SK-N-SH treated with all-trans-retinoic acid at 6 μM for 48 hours (cell line): ENCODE measurements around the gene ACR.
"Not testable (repeated sequence)": the region's sequence is repeated elsewhere in the genome, so short reads cannot be mapped to it uniquely, and the experiment has no call there.

Experiments used
- ARNTL ChIP-seq: fragments of 450-650 bp; formaldehyde crosslinking; IDR thresholded peaks from 2 replicates; pipeline ENCODE4 v1.5.0; 2020; ENCODE audit warnings: low read depth, mild to moderate bottlenecking, moderate library complexity, borderline replicate concordance
- BACH2 ChIP-seq: fragments of 250-450 bp; sonication (Bioruptor Pico); IDR thresholded peaks from 2 replicates; pipeline ENCODE4 v1.9.0; 2021; ENCODE audit warnings: mild to moderate bottlenecking, borderline replicate concordance
- CREB5 ChIP-seq: fragments of 250-450 bp; sonication (Bioruptor Pico); IDR thresholded peaks from 2 replicates; pipeline ENCODE4 v1.5.1; 2020; ENCODE audit warnings: low read depth, mild to moderate bottlenecking, moderate library complexity
- CSDC2 ChIP-seq: fragments of 250-450 bp; sonication (Bioruptor Pico); IDR thresholded peaks from 2 replicates; pipeline ENCODE4 v1.5.0; 2020; ENCODE audit warnings: mild to moderate bottlenecking, moderate library complexity
- ESRRG ChIP-seq: fragments of 250-450 bp; sonication (Bioruptor Pico); IDR thresholded peaks from 2 replicates; pipeline ENCODE4 v1.6.1; 2021; ENCODE audit warnings: mild to moderate bottlenecking
- GLIS3 ChIP-seq: fragments of 250-450 bp; sonication (Bioruptor Pico); IDR thresholded peaks from 2 replicates; pipeline ENCODE4 v1.5.0; 2020; ENCODE audit warnings: mild to moderate bottlenecking, moderate library complexity
- ISL1 ChIP-seq: fragments of 250-450 bp; sonication (Bioruptor Pico); IDR thresholded peaks from 2 replicates; pipeline ENCODE4 v2.1.2; 2022; ENCODE audit warnings: mild to moderate bottlenecking, moderate library complexity
- PATZ1 ChIP-seq: fragments of 250-450 bp; sonication (Bioruptor Pico); IDR thresholded peaks from 2 replicates; pipeline ENCODE4 v1.8.0; 2020; ENCODE audit warnings: mild to moderate bottlenecking, moderate library complexity, borderline replicate concordance
- TCF4 ChIP-seq: fragments of 250-450 bp; sonication (Bioruptor Pico); IDR thresholded peaks from 2 replicates; pipeline ENCODE4 v1.8.0; 2021; ENCODE audit warnings: mild to moderate bottlenecking, moderate library complexity, borderline replicate concordance
- TSHZ2 ChIP-seq: fragments of 250-450 bp; sonication (Bioruptor Pico); IDR thresholded peaks from 2 replicates; pipeline ENCODE4 v1.5.0; 2020; ENCODE audit warnings: mild to moderate bottlenecking, moderate library complexity
- ZFP30 ChIP-seq: fragments of 450-650 bp; formaldehyde crosslinking; IDR thresholded peaks from 2 replicates; pipeline ENCODE4 v1.5.0; 2022; ENCODE audit warnings: mild to moderate bottlenecking, moderate library complexity
- ZNF565 ChIP-seq: fragments of 450-650 bp; formaldehyde crosslinking; conservative IDR thresholded peaks from 2 replicates; pipeline ENCODE4 v1.5.0; 2020; ENCODE audit warnings: low read depth, mild to moderate bottlenecking, moderate library complexity

GRCh38 chr22:50761829-50762228 is 23.8 kb downstream of the ACR start:
- TF ChIP-seq TCF4 (CRISPR knock-in tag); ISL1; CREB5 (CRISPR knock-in tag); PATZ1; TSHZ2 (CRISPR knock-in tag); GLIS3 (CRISPR knock-in tag); ZNF565 (CRISPR knock-in tag); ZFP30; BACH2 (CRISPR knock-in tag); ESRRG; ARNTL (CRISPR knock-in tag); CSDC2 (CRISPR knock-in tag): not testable (repeated sequence)
